IMR-90 (cell line): ENCODE measurements around the gene SLC66A2. TPM values are rescaled to one million over a fixed set of nuclear protein-coding genes. Genes with fewer than 3 reads are reported as not detected.

ENCODE experiments used
- ATAC-seq: fragments of 200-7000 bp; cut with Tn5 transposase; 2 replicates; pipeline ENCODE4 v1.9.1; 2020; ENCODE audit warnings: low read depth, mild to moderate bottlenecking, moderate library complexity
- BruUV-seq: library from RNA; stranded (reverse); fragments of 400-500 nt; replicated peaks from 2 replicates; lab custom pipeline; 2021; lab: Mats Ljungman, UMichigan
- CTCF ChIA-PET: fragments of 300-600 bp; formaldehyde crosslinking; extraction: SDS; loops from one replicate; lab custom pipeline; 2021; ENCODE audit warnings: antibody characterized with exemption; lab: Yijun Ruan, JAX
- POLR2A ChIA-PET: fragments of 300-600 bp; sonication (Branson Sonifier 250); formaldehyde crosslinking; loops from one replicate; lab custom pipeline; 2022; ENCODE audit warnings: antibody characterized with exemption; ENCODE audit not compliant: unreplicated experiment; lab: Charles Lee
- DNase-seq: peaks from one replicate; pipeline ENCODE4 v3.0.0; 2013
- H2AFZ ChIP-seq: replicated peaks from 2 replicates; pipeline ENCODE3; 2013; ENCODE audit warnings: low read length, mild to moderate bottlenecking; ENCODE audit not compliant: poor library complexity
- H2AK5ac ChIP-seq: 2 replicates; pipeline ENCODE4 v1.6.1; 2013; ENCODE audit warnings: low read depth, low read length, inconsistent platforms
- H2AK9ac ChIP-seq: replicated peaks from 2 replicates; pipeline ENCODE3; 2013; ENCODE audit warnings: mild to moderate bottlenecking, low read depth, low read length, moderate library complexity; ENCODE audit not compliant: poor library complexity
- H2BK120ac ChIP-seq: 2 replicates; pipeline ENCODE4 v1.6.1; 2013; ENCODE audit warnings: low read depth, low read length, inconsistent platforms
- H2BK15ac ChIP-seq: 3 replicates; pipeline ENCODE4 v1.6.1; 2013; ENCODE audit warnings: low read depth, low read length, inconsistent platforms
- H2BK20ac ChIP-seq: 2 replicates; pipeline ENCODE4 v1.6.1; 2013; ENCODE audit warnings: low read depth, mild to moderate bottlenecking, inconsistent platforms, low read length, moderate library complexity
- H2BK5ac ChIP-seq: 2 replicates; pipeline ENCODE4 v1.6.1; 2013; ENCODE audit warnings: mild to moderate bottlenecking, low read depth, low read length, inconsistent platforms; ENCODE audit not compliant: poor library complexity, severe bottlenecking
- H3K14ac ChIP-seq: replicated peaks from 2 replicates; pipeline ENCODE4 v1.6.1; 2013; ENCODE audit warnings: low read depth, low read length, inconsistent platforms
- H3K18ac ChIP-seq: 2 replicates; pipeline ENCODE4 v1.6.1; 2013; ENCODE audit warnings: low read depth, low read length, control low read depth
- H3K23ac ChIP-seq: 2 replicates; pipeline ENCODE4 v1.6.1; 2013; ENCODE audit warnings: low read depth, low read length, inconsistent platforms
- H3K27ac ChIP-seq: 2 replicates; pipeline ENCODE4 v1.5.1; 2013; ENCODE audit warnings: mild to moderate bottlenecking, control low read depth, low read length; ENCODE audit not compliant: insufficient read depth
- H3K27me3 ChIP-seq: 2 replicates; pipeline ENCODE4 v1.6.1; 2013; ENCODE audit warnings: low read length; ENCODE audit not compliant: control insufficient read depth, insufficient read depth
- H3K36me3 ChIP-seq: 2 replicates; pipeline ENCODE4 v1.6.1; 2013; ENCODE audit warnings: low read length, mixed read lengths; ENCODE audit not compliant: control insufficient read depth, insufficient read depth
- H3K4ac ChIP-seq: 2 replicates; pipeline ENCODE4 v1.6.1; 2013; ENCODE audit warnings: low read depth, low read length, inconsistent platforms
- H3K4me1 ChIP-seq: 2 replicates; pipeline ENCODE4 v1.6.1; 2013; ENCODE audit warnings: low read length, mixed read lengths; ENCODE audit not compliant: control insufficient read depth, insufficient read depth
- H3K4me2 ChIP-seq: 2 replicates; pipeline ENCODE4 v1.6.1; 2013; ENCODE audit warnings: low read depth, mild to moderate bottlenecking, control low read depth, low read length, moderate library complexity
- H3K4me3 ChIP-seq: 2 replicates; pipeline ENCODE4 v1.5.1; 2013; ENCODE audit warnings: low read depth, mild to moderate bottlenecking, control low read depth, low read length, moderate library complexity; ENCODE audit not compliant: insufficient read depth
- H3K56ac ChIP-seq: 2 replicates; pipeline ENCODE4 v1.6.1; 2013; ENCODE audit warnings: low read length, inconsistent platforms; ENCODE audit not compliant: insufficient read depth; ENCODE audit errors: extremely low read depth
- H3K79me1 ChIP-seq, 2 experiments: 2 replicates each; pipeline ENCODE4 v1.6.1; 2013; ENCODE audit warnings: low read length in 2 of 2, inconsistent platforms in 1 of 2, low read depth in 1 of 2
- H3K9ac ChIP-seq: 2 replicates; pipeline ENCODE4 v1.6.1; 2013; ENCODE audit warnings: low read depth, low read length, control low read depth
- H3K9me1 ChIP-seq: 2 replicates; pipeline ENCODE4 v1.6.1; 2013; ENCODE audit warnings: low read length, inconsistent platforms; ENCODE audit not compliant: insufficient read depth
- H3K9me3 ChIP-seq: 2 replicates; pipeline ENCODE4 v1.6.1; 2013; ENCODE audit warnings: low read length; ENCODE audit not compliant: control insufficient read depth, insufficient read depth
- H4K20me1 ChIP-seq: 2 replicates; pipeline ENCODE4 v1.6.1; 2013; ENCODE audit warnings: low read length, inconsistent platforms; ENCODE audit not compliant: insufficient read depth
- H4K5ac ChIP-seq: 2 replicates; pipeline ENCODE4 v1.6.1; 2013; ENCODE audit warnings: mild to moderate bottlenecking, low read depth, low read length, control low read depth
- H4K8ac ChIP-seq, 2 experiments: 2 replicates each; pipeline ENCODE4 v1.6.1; 2013; ENCODE audit warnings: low read depth in 2 of 2, low read length in 2 of 2, control low read depth in 1 of 2, inconsistent platforms in 1 of 2
- H4K91ac ChIP-seq: 2 replicates; pipeline ENCODE4 v1.6.1; 2013; ENCODE audit warnings: low read depth, low read length, inconsistent platforms; ENCODE audit not compliant: insufficient read depth
- CEBPB ChIP-seq: IDR thresholded peaks from 2 replicates; pipeline ENCODE4 v1.6.1; 2012; ENCODE audit warnings: low read depth, low read length, improper control_type of control experiment
- CHD1 ChIP-seq: IDR thresholded peaks from 2 replicates; pipeline ENCODE4 v1.6.1; 2012; ENCODE audit warnings: low read depth, low read length, improper control_type of control experiment
- FOS ChIP-seq: fragments of 150-350 bp; IDR thresholded peaks from 2 replicates; pipeline ENCODE4 v1.6.1; 2016; ENCODE audit warnings: low read depth, low read length
- MAFK ChIP-seq: IDR thresholded peaks from 2 replicates; pipeline ENCODE4 v1.6.1; 2012; ENCODE audit warnings: low read depth, low read length, improper control_type of control experiment
- MAZ ChIP-seq: IDR thresholded peaks from 2 replicates; pipeline ENCODE4 v1.6.1; 2012; ENCODE audit warnings: low read depth, mild to moderate bottlenecking, low read length, improper control_type of control experiment, moderate library complexity, borderline replicate concordance
- MXI1 ChIP-seq: IDR thresholded peaks from 2 replicates; pipeline ENCODE4 v1.6.1; 2012; ENCODE audit warnings: low read depth, mild to moderate bottlenecking, low read length, moderate library complexity, borderline replicate concordance
- NFE2L2 ChIP-seq: fragments of 150-350 bp; IDR thresholded peaks from 2 replicates; pipeline ENCODE4 v1.6.1; 2016; ENCODE audit warnings: low read depth, mild to moderate bottlenecking, low read length
- POLR2A ChIP-seq: IDR thresholded peaks from 2 replicates; pipeline ENCODE4 v1.6.1; 2012; ENCODE audit warnings: mild to moderate bottlenecking, low read depth, low read length
- RAD21 ChIP-seq: IDR thresholded peaks from 2 replicates; pipeline ENCODE4 v1.6.1; 2012; ENCODE audit warnings: low read length, improper control_type of control experiment
- RCOR1 ChIP-seq: IDR thresholded peaks from 2 replicates; pipeline ENCODE4 v1.6.1; 2012; ENCODE audit warnings: mild to moderate bottlenecking, low read length, improper control_type of control experiment; ENCODE audit not compliant: insufficient replicate concordance
- RFX5 ChIP-seq: IDR thresholded peaks from 2 replicates; pipeline ENCODE4 v1.8.0; 2012; ENCODE audit warnings: low read depth, mild to moderate bottlenecking, low read length, moderate library complexity
- WGBS, 2 experiments: methylation state at CpG; one replicate each; pipeline versions ENCODE4 v1.1.5 to v1.1.7; 2013; ENCODE audit warnings: missing lambda C conversion rate in 2 of 2; ENCODE audit not compliant: insufficient read length in 1 of 2; ENCODE audit errors: extremely low coverage in 2 of 2; 5-methylcytosine and 5-hydroxymethylcytosine counted together
- dilution Hi-C: fragments of 300-500 bp; cut with HindIII; formaldehyde crosslinking; loops from one replicate; pipeline ENCODE4 v1.14.3; 2018; ENCODE audit warnings: low sequenced_read_pairs; ENCODE audit not compliant: unreplicated experiment
- in situ Hi-C: fragments of 300-500 bp; cut with MboI; formaldehyde crosslinking; loops from 3 replicates; pipeline ENCODE4 v1.14.3; 2019; ENCODE audit warnings: low sequenced_read_pairs, inconsistent platforms, mixed read lengths
- intact Hi-C: fragments of 100-400 bp; cut with micrococcal nuclease; formaldehyde crosslinking; loops from 2 replicates; pipeline ENCODE4 v1.10.0; 2022
- polyA plus RNA-seq, 3 experiments: library from polyadenylated mRNA; depleted of rRNA; stranded (reverse); fragments of >200 nt; gene quantifications; 2 replicates each; pipeline ENCODE4 v1.2.3, GENCODE V29; 2012; ENCODE audit warnings: low replicate concordance in 1 of 3
- total RNA-seq: library from RNA; depleted of rRNA; stranded (reverse); fragments of >200 nt; gene quantifications from 2 replicates; pipeline ENCODE4 v1.2.3, GENCODE V29; 2012
- TF ChIP-seq, protein P1 (sequence below): fragments of 150-350 bp; IDR thresholded peaks from 2 replicates; pipeline ENCODE4 v1.6.1; 2016; ENCODE audit warnings: low read depth, mild to moderate bottlenecking, low read length, moderate library complexity, borderline replicate concordance

The SLC66A2 gene
- total and polyA plus RNA-seq, 2 of the 4 experiments (the other 2 are of a cell fraction): 17.6 to 23.5 TPM

DNA sequence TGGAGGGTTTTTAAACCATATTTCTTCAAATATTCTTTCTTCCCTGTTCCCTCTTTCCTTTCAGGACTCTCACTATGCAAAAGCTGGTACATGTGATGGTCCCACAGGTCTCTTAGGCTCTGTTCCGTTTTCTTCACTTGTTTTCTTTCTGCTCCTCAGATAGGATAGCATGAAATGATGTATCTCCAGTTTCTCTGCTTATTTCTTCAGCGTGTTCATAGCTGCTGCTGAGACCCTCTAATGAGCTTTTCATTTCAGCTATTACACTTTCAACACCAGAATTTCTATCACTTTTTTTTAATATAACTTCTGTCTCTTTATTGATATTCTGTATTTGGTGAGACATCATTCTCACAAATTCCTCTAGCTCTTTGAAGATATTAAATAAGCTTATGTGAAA lies 89.8 kb downstream of the SLC66A2 start:
- Histone ChIP-seq H2AK5ac (no peak overlapping the region), H3K9ac (no peak overlapping the region), H2BK120ac (no peak overlapping the region), H2BK15ac (no peak overlapping the region), H4K91ac (no peak overlapping the region), H3K56ac (no peak overlapping the region), H3K27me3 (no peaks in the 10 kb centered on the region; the same call in none of the 2 replicates), H2BK20ac (no peak overlapping the region), H3K4ac (no peak overlapping the region), H3K36me3 (no peaks in the 10 kb centered on the region), H3K4me3 (no peak overlapping the region), H3K4me1 (peaks cover 2% of the 10 kb centered on the region; the same call in 1 of the 2 replicates), H2AK9ac (no peak overlapping the region), H3K27ac (no peak overlapping the region), H3K9me3 (peaks cover 5% of the 10 kb centered on the region), H4K8ac (no peak overlapping the region), H2BK5ac (no peak overlapping the region), H4K20me1 (no peaks in the 10 kb centered on the region), H3K23ac (no peak overlapping the region), H3K79me1 (no peaks in the 10 kb centered on the region), H3K14ac (no peak overlapping the region), H4K5ac (no peak overlapping the region), H2AFZ (no peak overlapping the region), H3K4me2 (no peak overlapping the region), H3K9me1 (no peaks in the 10 kb centered on the region; the same call in 1 of the 2 replicates), H3K18ac (no peak overlapping the region)
- in situ Hi-C loops (no loop called here), dilution Hi-C loops (no loop called here), intact Hi-C loops (no loop called here)
- ATAC-seq: no peak
- no CpG with 5 or more reads among the region's 2 CpGs for WGBS, 2 experiments
- ChIA-PET POLR2A (no interaction called here), CTCF (no interaction called here)
- no TSS peak for BruUV-seq
- TF ChIP-seq CHD1 (no peak), CEBPB (no peak), MAZ (no peak), RCOR1 (no peak), FOS (no peak), RFX5 (no peak), POLR2A (no peak), MXI1 (no peak), MAFK (no peak), RAD21 (no peak), NFE2L2 (no peak)
- TF ChIP-seq, protein P1, sequence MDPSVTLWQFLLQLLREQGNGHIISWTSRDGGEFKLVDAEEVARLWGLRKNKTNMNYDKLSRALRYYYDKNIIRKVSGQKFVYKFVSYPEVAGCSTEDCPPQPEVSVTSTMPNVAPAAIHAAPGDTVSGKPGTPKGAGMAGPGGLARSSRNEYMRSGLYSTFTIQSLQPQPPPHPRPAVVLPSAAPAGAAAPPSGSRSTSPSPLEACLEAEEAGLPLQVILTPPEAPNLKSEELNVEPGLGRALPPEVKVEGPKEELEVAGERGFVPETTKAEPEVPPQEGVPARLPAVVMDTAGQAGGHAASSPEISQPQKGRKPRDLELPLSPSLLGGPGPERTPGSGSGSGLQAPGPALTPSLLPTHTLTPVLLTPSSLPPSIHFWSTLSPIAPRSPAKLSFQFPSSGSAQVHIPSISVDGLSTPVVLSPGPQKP: no peak
- no peak for DNase-seq
